ENCODE results near the gene HOXD3. TPM values are rescaled to one million over a fixed set of nuclear protein-coding genes. Genes with fewer than 3 reads are reported as not detected.

The HOXD3 gene
- total and polyA plus RNA-seq, 9 donors = 0.91 to 4.0 (median 1.7) TPM

DNA sequence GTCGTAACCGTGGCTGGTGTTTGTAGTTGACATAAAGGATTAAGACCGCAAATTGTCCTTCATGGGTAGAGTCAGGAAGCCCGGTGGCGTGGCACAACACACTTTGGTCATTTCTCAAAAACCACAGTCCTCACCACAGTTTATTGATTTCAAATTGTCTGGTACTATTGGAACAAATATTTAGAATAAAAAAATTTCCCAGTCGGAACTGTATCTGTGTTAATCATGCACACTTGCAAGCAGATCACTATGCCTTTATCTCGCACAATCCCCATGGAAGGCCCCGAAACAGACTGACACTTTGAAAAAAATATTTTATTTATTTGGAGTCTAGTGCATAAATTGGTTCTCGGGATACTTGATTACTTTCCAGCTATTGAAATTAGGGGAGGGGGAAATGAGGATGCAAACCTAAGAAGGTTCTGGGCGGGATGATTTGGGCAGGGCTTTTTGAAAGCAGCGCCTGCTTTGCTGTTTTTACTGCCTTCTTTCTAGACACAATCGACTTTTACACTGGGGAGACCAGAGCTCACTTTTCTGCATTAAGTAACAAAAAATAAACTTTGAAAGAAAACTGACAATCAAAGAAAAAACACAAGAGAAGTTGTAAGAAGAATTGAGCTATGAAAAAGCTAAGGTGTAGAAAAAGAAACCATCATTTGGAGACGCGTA lies 15.9 kb downstream of the HOXD3 start:
- H3K4me3 ChIP-seq (ENCODE audit: low read length) = no peak overlapping the region
- H3K27me3 ChIP-seq (ENCODE audit: control insufficient read depth, insufficient read depth, low read length) = peaks cover 85% of the 10 kb centered on the region
- no peak overlapping the region for H3K27ac ChIP-seq (ENCODE audit: low read length)
- H3K9me3 ChIP-seq (replicated peaks; ENCODE audit: control insufficient read depth, low read depth, low read length) = no peaks in the 10 kb centered on the region
- H3K36me3 ChIP-seq (ENCODE audit: control insufficient read depth, insufficient read depth, low read length) = no peaks in the 10 kb centered on the region
- no CpG with 5 or more reads among the region's 14 CpGs for WGBS (ENCODE audit: insufficient coverage)
- DNase-seq = no peak
- H3K4me1 ChIP-seq (ENCODE audit: control insufficient read depth, insufficient read depth, low read length) = peaks cover 20% of the 10 kb centered on the region

DNA sequence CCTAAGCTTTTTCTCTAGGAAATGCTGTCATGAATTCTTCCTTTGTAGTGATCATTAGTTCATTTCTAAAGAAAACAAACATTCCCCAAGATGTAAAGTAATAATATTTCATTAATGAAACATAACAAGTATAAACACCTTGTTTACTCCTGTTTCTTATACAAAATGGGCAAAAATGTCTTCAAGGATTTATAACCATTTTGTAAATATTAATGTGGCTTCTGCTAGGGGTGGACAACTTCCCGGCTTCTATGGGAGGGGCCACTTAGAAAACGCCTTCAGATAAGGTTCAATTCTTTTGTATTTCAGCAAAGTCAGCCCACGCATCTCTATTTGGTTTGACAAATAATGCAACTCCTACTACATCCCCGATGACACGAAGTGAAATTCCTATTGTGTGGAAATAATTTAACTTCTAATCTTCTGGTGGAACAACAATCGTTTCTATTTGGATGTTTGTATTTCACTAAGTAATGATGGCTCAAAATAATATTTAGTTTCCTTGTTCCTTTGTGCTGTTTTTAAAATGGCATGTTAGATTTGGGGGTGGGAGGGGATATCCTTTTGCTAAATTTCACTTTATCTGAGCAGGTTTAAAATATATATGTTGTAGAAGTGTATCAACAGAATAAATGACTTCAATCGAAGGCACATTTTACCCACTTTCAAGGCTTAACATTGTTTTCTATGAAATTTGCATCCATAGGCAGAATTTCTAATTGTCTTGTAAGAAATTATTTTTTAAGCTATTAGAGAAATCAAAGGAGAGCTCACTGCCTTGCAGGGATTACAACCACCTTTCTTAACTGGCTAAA lies 16.7 kb downstream of the HOXD3 start:
- Histone ChIP-seq H3K9me3 (replicated peaks; ENCODE audit: control insufficient read depth, low read depth, low read length) (no peaks in the 10 kb centered on the region), H3K4me3 (ENCODE audit: low read length) (no peak overlapping the region), H3K36me3 (ENCODE audit: control insufficient read depth, insufficient read depth, low read length) (no peaks in the 10 kb centered on the region), H3K4me1 (ENCODE audit: control insufficient read depth, insufficient read depth, low read length) (peaks cover 26% of the 10 kb centered on the region), H3K27ac (ENCODE audit: low read length) (no peak overlapping the region), H3K27me3 (ENCODE audit: control insufficient read depth, insufficient read depth, low read length) (peaks cover 85% of the 10 kb centered on the region)
- no CpG with 5 or more reads among the region's 7 CpGs for WGBS (ENCODE audit: insufficient coverage)
- DNase-seq = no peak

DNA sequence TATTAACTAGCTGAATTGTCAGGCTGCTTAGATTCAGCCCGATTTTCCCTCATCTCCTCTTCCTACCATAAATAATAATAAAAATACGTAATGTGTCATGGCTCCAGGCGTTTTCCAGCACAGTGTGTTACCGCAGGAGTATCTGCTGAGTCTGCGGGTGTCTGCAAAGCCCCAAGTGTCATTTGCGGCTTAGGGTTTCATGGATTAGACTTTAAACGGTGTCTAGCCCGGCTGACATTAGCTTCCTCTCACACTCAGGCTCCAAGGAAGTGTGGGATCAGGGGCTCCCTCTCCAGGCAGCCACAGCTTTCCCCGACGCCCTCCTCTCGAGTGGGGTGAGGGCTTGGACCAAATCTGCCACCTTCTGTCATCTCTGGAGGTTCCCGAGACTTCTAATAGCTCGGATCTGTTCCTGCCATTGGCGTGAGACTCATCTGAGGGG lies 17.3 kb downstream of the HOXD3 start:
- Histone ChIP-seq H3K36me3 (ENCODE audit: control insufficient read depth, insufficient read depth, low read length) (no peaks in the 10 kb centered on the region), H3K27ac (ENCODE audit: low read length) (peak overlapping the region; percentile 38), H3K27me3 (ENCODE audit: control insufficient read depth, insufficient read depth, low read length) (peaks cover 83% of the 10 kb centered on the region), H3K9me3 (replicated peaks; ENCODE audit: control insufficient read depth, low read depth, low read length) (no peaks in the 10 kb centered on the region), H3K4me3 (ENCODE audit: low read length) (no peak overlapping the region), H3K4me1 (ENCODE audit: control insufficient read depth, insufficient read depth, low read length) (peaks cover 26% of the 10 kb centered on the region)
- 42% methylated on average over 10 of the region's 14 CpGs for WGBS (ENCODE audit: insufficient coverage)
- DNase-seq = no peak

DNA sequence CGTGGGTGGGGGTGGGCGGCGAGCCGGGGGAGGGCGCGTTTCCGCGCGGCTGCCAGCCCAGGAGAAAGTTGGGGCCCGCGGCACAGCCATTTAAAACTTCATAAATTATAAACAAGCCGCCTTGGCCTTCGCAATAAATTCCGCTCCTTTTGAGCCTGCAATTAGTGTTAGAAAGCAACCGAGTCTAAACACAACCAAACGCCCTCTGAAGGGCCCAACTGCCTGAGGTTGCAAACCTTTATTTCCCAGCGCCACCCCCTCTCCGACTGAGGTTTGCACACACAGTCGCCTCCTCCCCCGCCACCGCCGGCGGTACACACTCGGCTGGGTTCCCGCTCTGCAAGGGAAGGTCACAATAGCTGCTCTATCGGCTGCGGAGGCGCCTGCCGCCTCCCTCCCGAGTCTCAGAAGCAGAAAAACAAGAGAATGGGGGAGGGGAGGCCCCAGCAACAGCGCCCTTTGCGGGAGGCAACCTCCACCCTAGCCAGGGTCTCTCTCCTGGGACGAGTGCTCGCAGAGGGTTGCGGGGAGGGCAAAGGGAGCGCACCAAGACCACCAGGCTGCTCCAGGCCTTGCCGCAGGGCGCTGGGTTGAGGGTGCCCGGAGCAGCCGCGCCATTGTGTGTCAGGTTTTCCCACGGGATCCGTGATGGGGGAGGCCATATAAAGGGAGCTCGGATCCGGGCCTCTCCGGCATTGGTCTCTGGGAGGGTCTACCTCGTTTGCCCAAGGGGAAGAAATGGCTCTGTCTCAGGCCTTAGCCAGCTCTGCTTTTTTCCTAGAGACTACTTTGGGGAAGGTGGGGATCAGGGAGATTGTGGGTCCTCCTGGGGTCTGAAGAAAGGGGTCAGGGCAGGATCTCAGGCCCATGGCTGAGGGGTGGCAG lies 18.0 kb downstream of the HOXD3 start:
- no peak for DNase-seq
- H3K27ac ChIP-seq (ENCODE audit: low read length) = peak overlapping the region; percentile 42
- 36% methylated on average over 35 of the region's 47 CpGs for WGBS (ENCODE audit: insufficient coverage)
- no peaks in the 10 kb centered on the region for H3K36me3 ChIP-seq (ENCODE audit: control insufficient read depth, insufficient read depth, low read length)
- H3K9me3 ChIP-seq (replicated peaks; ENCODE audit: control insufficient read depth, low read depth, low read length) = no peaks in the 10 kb centered on the region
- peaks cover 26% of the 10 kb centered on the region for H3K4me1 ChIP-seq (ENCODE audit: control insufficient read depth, insufficient read depth, low read length)
- no peak overlapping the region for H3K4me3 ChIP-seq (ENCODE audit: low read length)
- peaks cover 84% of the 10 kb centered on the region for H3K27me3 ChIP-seq (ENCODE audit: control insufficient read depth, insufficient read depth, low read length)

DNA sequence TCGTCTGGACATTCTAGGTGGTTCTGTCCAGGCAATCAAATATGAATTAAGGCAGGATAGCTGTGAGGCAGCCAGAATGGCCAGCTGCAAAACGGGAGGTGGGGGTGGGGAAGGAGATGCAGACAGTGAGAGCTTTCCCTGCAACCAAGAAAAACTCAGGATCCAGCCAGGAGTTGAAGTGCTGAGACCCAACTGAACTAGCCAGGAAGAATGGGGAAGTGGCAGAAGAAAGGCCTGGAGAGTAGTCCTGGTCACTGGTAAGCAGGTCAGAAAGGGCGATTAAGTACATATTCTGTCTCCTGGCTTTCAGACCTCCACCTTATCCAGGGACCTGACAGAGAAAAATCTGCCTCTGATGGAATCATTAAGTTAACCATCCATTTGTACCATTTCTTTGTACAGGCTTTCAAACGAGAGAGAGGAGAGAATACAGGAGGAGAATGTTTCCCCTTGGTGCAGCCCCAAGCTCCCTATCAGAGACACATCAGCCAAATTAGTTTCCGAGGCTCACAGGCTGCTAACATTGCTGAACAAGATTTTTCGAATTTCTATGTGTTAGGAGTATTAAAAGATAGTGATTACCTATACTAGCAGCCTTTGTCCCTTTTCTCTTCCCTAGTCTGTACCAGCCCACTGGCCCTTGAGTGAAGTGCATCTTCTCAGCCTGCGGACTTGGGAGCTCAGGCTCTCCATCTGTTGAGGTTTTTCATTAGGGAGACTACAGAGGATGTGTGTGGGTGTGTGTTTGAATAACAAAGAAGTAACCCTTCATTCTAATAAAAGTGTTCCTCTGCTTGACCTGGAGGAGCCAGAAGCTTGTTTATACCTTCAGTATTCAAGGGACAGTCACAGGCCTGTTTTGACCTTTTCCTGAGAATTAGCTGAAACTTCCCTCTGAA lies 18.9 kb downstream of the HOXD3 start:
- 31% methylated on average over 2 of the region's 7 CpGs for WGBS (ENCODE audit: insufficient coverage)
- DNase-seq = no peak
- H3K9me3 ChIP-seq (replicated peaks; ENCODE audit: control insufficient read depth, low read depth, low read length) = no peaks in the 10 kb centered on the region

DNA sequence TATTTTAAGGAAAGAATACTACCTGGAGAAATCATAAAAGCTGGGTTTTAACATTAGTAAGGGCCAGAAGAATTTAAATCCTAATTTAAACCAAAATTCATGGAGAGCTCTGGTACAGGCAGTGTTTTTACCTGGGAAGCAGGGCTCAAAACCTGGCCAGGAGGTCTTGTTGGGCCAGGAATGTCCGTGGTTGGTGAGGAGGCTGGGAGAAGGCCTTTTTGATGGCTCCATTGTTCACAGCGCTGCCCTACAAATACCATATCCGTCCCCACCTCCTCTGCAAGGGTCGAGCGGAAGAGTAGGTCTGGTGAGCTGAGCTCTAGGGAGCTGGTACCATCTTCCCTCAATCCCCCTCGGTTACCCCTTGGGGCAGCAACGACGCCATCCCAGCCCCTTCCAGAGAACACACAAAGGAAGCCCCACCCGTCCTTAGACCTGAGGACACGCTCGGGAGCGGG lies 20.5 kb downstream of the HOXD3 start:
- 11% methylated on average over 9 of the region's 12 CpGs for WGBS (ENCODE audit: insufficient coverage)
- Histone ChIP-seq H3K4me3 (ENCODE audit: low read length) (peak overlapping the region; percentile 50), H3K9me3 (replicated peaks; ENCODE audit: control insufficient read depth, low read depth, low read length) (no peaks in the 10 kb centered on the region), H3K36me3 (ENCODE audit: control insufficient read depth, insufficient read depth, low read length) (no peaks in the 10 kb centered on the region), H3K4me1 (ENCODE audit: control insufficient read depth, insufficient read depth, low read length) (peaks cover 20% of the 10 kb centered on the region), H3K27me3 (ENCODE audit: control insufficient read depth, insufficient read depth, low read length) (peaks cover 69% of the 10 kb centered on the region), H3K27ac (ENCODE audit: low read length) (peak overlapping the region; percentile 69)
- DNase-seq = no peak

More for the DNA sequence above, 18.9 kb downstream of the HOXD3 start:
- Histone ChIP-seq H3K36me3 (ENCODE audit: control insufficient read depth, insufficient read depth, low read length) (no peaks in the 10 kb centered on the region), H3K4me1 (ENCODE audit: control insufficient read depth, insufficient read depth, low read length) (peaks cover 26% of the 10 kb centered on the region), H3K27ac (ENCODE audit: low read length) (no peak overlapping the region), H3K4me3 (ENCODE audit: low read length) (no peak overlapping the region), H3K27me3 (ENCODE audit: control insufficient read depth, insufficient read depth, low read length) (peaks cover 75% of the 10 kb centered on the region)

DNA sequence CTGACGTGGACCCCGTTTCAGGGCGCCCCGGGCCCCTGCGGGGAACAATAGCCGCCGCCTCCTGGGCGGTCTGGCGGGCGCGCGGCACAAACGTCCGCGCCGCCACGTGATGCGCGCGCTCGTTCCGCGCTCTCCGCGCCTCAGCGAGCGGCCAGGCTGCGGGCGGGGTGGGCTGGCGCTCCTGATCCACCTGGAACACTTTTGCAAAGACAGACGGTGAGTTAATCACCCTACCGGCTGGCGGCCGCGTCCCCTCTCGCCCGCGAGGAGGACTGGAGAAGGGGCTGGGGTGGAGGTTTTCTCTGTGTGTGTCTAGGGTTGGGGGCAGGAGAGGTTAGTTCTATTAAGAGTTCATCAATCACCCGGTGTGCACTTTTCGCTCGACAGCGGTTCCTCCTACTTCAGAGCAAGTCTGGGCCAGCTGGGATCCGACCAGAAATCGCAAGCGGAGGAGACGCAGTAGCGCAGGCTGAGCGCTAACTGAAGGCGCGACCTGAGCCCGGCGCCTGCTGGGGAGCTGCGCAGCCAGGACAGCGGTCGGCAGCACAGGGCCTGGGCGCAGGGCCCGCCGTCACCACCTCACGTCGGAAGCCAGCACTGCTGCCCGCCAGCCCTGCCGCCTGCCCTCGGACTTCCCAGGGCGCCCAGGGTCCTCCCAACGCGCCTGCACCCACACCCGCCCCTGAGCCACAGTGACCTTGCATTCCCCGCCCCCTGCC lies 21.1 kb downstream of the HOXD3 start:
- H3K27ac ChIP-seq (ENCODE audit: low read length) = peak overlapping the region; percentile 69
- under 1% methylated on average over 63 of the region's 68 CpGs for WGBS (ENCODE audit: insufficient coverage)
- no peak for DNase-seq

DNA sequence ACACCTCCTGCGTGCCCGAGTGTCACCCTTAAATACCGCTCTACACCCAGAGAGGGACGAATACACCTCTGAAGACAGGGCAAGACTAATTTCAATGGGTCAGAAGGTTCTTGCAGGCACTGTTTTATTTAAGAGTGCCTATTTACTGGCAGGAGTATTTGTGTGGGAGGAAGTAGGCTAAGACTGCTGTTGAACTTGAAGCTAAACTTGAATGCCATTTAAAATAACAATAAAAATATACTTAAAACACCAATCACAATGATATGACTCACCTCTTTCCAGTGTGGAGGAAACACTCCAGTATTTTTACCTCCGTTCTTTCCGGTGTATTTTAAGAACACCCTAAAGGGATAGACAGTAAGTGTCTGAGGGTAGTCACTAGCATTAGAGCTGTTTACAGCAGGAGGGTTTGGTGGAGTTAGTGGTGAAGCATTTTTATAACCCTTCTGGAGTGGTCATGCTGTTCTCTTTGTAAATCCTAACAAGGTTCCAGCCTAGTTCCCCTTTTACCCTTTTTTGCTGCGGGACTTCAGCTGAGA lies 21.7 kb downstream of the HOXD3 start:
- Histone ChIP-seq H3K9me3 (replicated peaks; ENCODE audit: control insufficient read depth, low read depth, low read length) (no peaks in the 10 kb centered on the region), H3K4me1 (ENCODE audit: control insufficient read depth, insufficient read depth, low read length) (peaks cover 20% of the 10 kb centered on the region), H3K27ac (ENCODE audit: low read length) (peak overlapping the region; percentile 42), H3K4me3 (ENCODE audit: low read length) (peak overlapping the region; percentile 50), H3K36me3 (ENCODE audit: control insufficient read depth, insufficient read depth, low read length) (no peaks in the 10 kb centered on the region), H3K27me3 (ENCODE audit: control insufficient read depth, insufficient read depth, low read length) (peaks cover 69% of the 10 kb centered on the region)
- DNase-seq = no peak
- WGBS (ENCODE audit: insufficient coverage) = no CpG with 5 or more reads among the region's 7 CpGs

More for the DNA sequence above, 21.1 kb downstream of the HOXD3 start:
- Histone ChIP-seq H3K27me3 (ENCODE audit: control insufficient read depth, insufficient read depth, low read length) (peaks cover 68% of the 10 kb centered on the region), H3K9me3 (replicated peaks; ENCODE audit: control insufficient read depth, low read depth, low read length) (no peaks in the 10 kb centered on the region), H3K4me3 (ENCODE audit: low read length) (peak overlapping the region; percentile 50), H3K36me3 (ENCODE audit: control insufficient read depth, insufficient read depth, low read length) (no peaks in the 10 kb centered on the region), H3K4me1 (ENCODE audit: control insufficient read depth, insufficient read depth, low read length) (peaks cover 20% of the 10 kb centered on the region)

Data from muscle of leg (tissue), 11 donors.